PC-9 (cell line): ENCODE measurements around the gene DDX42.

ENCODE experiments used
- EZH2 ChIP-seq: fragments of 200-600 bp; sonication (generic); IDR thresholded peaks from 2 replicates; pipeline ENCODE4 v1.8.0; 2017; ENCODE audit warnings: antibody characterized with exemption, low read depth
- TF ChIP-seq, protein P1 (sequence below): fragments of 200-600 bp; sonication (generic); conservative IDR thresholded peaks from 2 replicates; pipeline ENCODE4 v1.6.1; 2017; ENCODE audit warnings: mixed run types, antibody characterized with exemption, mild to moderate bottlenecking, moderate library complexity

GRCh38 chr17:63820963-63821561 lies 47.1 kb downstream of the DDX42 start:
- TF ChIP-seq, protein P1, sequence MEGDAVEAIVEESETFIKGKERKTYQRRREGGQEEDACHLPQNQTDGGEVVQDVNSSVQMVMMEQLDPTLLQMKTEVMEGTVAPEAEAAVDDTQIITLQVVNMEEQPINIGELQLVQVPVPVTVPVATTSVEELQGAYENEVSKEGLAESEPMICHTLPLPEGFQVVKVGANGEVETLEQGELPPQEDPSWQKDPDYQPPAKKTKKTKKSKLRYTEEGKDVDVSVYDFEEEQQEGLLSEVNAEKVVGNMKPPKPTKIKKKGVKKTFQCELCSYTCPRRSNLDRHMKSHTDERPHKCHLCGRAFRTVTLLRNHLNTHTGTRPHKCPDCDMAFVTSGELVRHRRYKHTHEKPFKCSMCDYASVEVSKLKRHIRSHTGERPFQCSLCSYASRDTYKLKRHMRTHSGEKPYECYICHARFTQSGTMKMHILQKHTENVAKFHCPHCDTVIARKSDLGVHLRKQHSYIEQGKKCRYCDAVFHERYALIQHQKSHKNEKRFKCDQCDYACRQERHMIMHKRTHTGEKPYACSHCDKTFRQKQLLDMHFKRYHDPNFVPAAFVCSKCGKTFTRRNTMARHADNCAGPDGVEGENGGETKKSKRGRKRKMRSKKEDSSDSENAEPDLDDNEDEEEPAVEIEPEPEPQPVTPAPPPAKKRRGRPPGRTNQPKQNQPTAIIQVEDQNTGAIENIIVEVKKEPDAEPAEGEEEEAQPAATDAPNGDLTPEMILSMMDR = no peak
- TF ChIP-seq EZH2 = no peak
